Activated CD4-positive, alpha-beta T cell treated with anti-CD3 and anti-CD28 coated beads, Interleukin-2, amount 10 ng/mL, durations not matched to agents 24 days and 14 days (primary cell): ENCODE data around the gene KCNIP1. TPM values are rescaled to one million over a fixed set of nuclear protein-coding genes. Genes with fewer than 3 reads are reported as not detected.

Experiments used
- DNase-seq: peaks from one replicate; pipeline ENCODE4 v3.0.0; 2022
- H3K27ac Mint-ChIP-seq: one replicate; pipeline ENCODE4 v1.8.0; 2022; ENCODE audit warnings: mild to moderate bottlenecking, mixed read lengths
- H3K27me3 Mint-ChIP-seq: one replicate; pipeline ENCODE4 v1.8.0; 2022; ENCODE audit warnings: mixed read lengths
- H3K36me3 Mint-ChIP-seq: one replicate; pipeline ENCODE4 v1.8.0; 2022; ENCODE audit warnings: low read depth, mild to moderate bottlenecking, mixed read lengths
- H3K4me1 Mint-ChIP-seq: one replicate; pipeline ENCODE4 v1.8.0; 2021; ENCODE audit warnings: mixed read lengths
- H3K4me3 Mint-ChIP-seq: one replicate; pipeline ENCODE4 v1.8.0; 2022; ENCODE audit warnings: mild to moderate bottlenecking, moderate library complexity, mixed read lengths
- H3K9me3 Mint-ChIP-seq: one replicate; pipeline ENCODE4 v1.8.0; 2021; ENCODE audit warnings: mixed read lengths
- intact Hi-C: fragments of 100-400 bp; cut with micrococcal nuclease; formaldehyde crosslinking; loops from one replicate; pipeline ENCODE4 v1.15.1; 2023
- total RNA-seq: library from RNA; stranded (reverse); gene quantifications from 2 replicates; pipeline ENCODE4 v1.2.3, GENCODE V29; 2022

The KCNIP1 gene
- total RNA-seq, 1 donor from 2014 or later = not detected

- H3K9me3 Mint-ChIP-seq = no peaks in the 10 kb centered on the region
- H3K4me3 Mint-ChIP-seq = no peak overlapping the region
- no peaks in the 10 kb centered on the region for H3K4me1 Mint-ChIP-seq
- DNase-seq = no peak
- no peak overlapping the region for H3K27ac Mint-ChIP-seq
- H3K27me3 Mint-ChIP-seq = peaks cover 19% of the 10 kb centered on the region
- no peaks in the 10 kb centered on the region for H3K36me3 Mint-ChIP-seq
- intact Hi-C loops = no loop called here
These were observed 147.0 kb downstream of the KCNIP1 start for GRCh38 chr5:170650850-170651249.

- Mint-ChIP-seq H3K27me3 (peaks cover 12% of the 10 kb centered on the region), H3K9me3 (no peaks in the 10 kb centered on the region), H3K27ac (no peak overlapping the region), H3K4me3 (no peak overlapping the region), H3K36me3 (no peaks in the 10 kb centered on the region), H3K4me1 (no peaks in the 10 kb centered on the region)
- intact Hi-C loops = no loop called here
- no peak for DNase-seq
These were observed 147.9 kb downstream of the KCNIP1 start for GRCh38 chr5:170651604-170652277.

- intact Hi-C loops = no loop called here
- Mint-ChIP-seq H3K4me1 (no peaks in the 10 kb centered on the region), H3K27me3 (peaks cover 5% of the 10 kb centered on the region), H3K9me3 (no peaks in the 10 kb centered on the region), H3K36me3 (no peaks in the 10 kb centered on the region), H3K4me3 (no peak overlapping the region), H3K27ac (no peak overlapping the region)
- no peak for DNase-seq
These were observed 151.7 kb downstream of the KCNIP1 start for GRCh38 chr5:170655476-170655875.

GRCh38 chr5:170655920-170656319, 152.1 kb downstream of the KCNIP1 start:
- Mint-ChIP-seq H3K9me3 (no peaks in the 10 kb centered on the region), H3K4me3 (no peak overlapping the region), H3K4me1 (no peaks in the 10 kb centered on the region), H3K27ac (no peak overlapping the region), H3K36me3 (no peaks in the 10 kb centered on the region), H3K27me3 (peaks cover 5% of the 10 kb centered on the region)
- no peak for DNase-seq
- intact Hi-C loops = no loop called here

GRCh38 chr5:170656346-170656745, 152.5 kb downstream of the KCNIP1 start:
- Mint-ChIP-seq H3K4me1 (no peaks in the 10 kb centered on the region), H3K36me3 (no peaks in the 10 kb centered on the region), H3K27ac (no peak overlapping the region), H3K4me3 (no peak overlapping the region), H3K9me3 (no peaks in the 10 kb centered on the region), H3K27me3 (peaks cover 5% of the 10 kb centered on the region)
- no peak for DNase-seq
- intact Hi-C loops = no loop called here

- no peak for DNase-seq
- intact Hi-C loops = no loop called here
These were observed 156.7 kb downstream of the KCNIP1 start for GRCh38 chr5:170660531-170660930.

GRCh38 chr5:170662966-170663365, 159.1 kb downstream of the KCNIP1 start:
- H3K4me3 Mint-ChIP-seq = no peak overlapping the region
- H3K36me3 Mint-ChIP-seq = no peaks in the 10 kb centered on the region
- H3K27me3 Mint-ChIP-seq = peaks cover 14% of the 10 kb centered on the region
- H3K4me1 Mint-ChIP-seq = no peaks in the 10 kb centered on the region
- DNase-seq = no peak
- H3K27ac Mint-ChIP-seq = no peak overlapping the region
- intact Hi-C loops = no loop called here
- H3K9me3 Mint-ChIP-seq = no peaks in the 10 kb centered on the region

More at GRCh38 chr5:170660531-170660930, 156.7 kb downstream of the KCNIP1 start:
- no peak overlapping the region for H3K4me3 Mint-ChIP-seq
- no peaks in the 10 kb centered on the region for H3K9me3 Mint-ChIP-seq
- no peaks in the 10 kb centered on the region for H3K36me3 Mint-ChIP-seq
- H3K27ac Mint-ChIP-seq = no peak overlapping the region
- peaks cover 13% of the 10 kb centered on the region for H3K27me3 Mint-ChIP-seq
- no peaks in the 10 kb centered on the region for H3K4me1 Mint-ChIP-seq

- H3K9me3 Mint-ChIP-seq = no peaks in the 10 kb centered on the region
- H3K4me1 Mint-ChIP-seq = peaks cover 10% of the 10 kb centered on the region
- no peak overlapping the region for H3K4me3 Mint-ChIP-seq
These were observed 175.0 kb downstream of the KCNIP1 start for GRCh38 chr5:170678811-170679210.

GRCh38 chr5:170681013-170681433, 177.2 kb downstream of the KCNIP1 start:
- intact Hi-C loops = no loop called here
- Mint-ChIP-seq H3K4me3 (peak overlapping the region; percentile 68), H3K9me3 (no peaks in the 10 kb centered on the region), H3K27me3 (peaks cover 41% of the 10 kb centered on the region), H3K36me3 (no peaks in the 10 kb centered on the region), H3K27ac (no peak overlapping the region), H3K4me1 (peaks cover 10% of the 10 kb centered on the region)
- DNase-seq = peak; percentile 92

More at GRCh38 chr5:170678811-170679210, 175.0 kb downstream of the KCNIP1 start:
- Mint-ChIP-seq H3K36me3 (no peaks in the 10 kb centered on the region), H3K27me3 (peaks cover 42% of the 10 kb centered on the region), H3K27ac (no peak overlapping the region)
- intact Hi-C loops = no loop called here
- no peak for DNase-seq

- Mint-ChIP-seq H3K27ac (no peak overlapping the region), H3K4me3 (no peak overlapping the region), H3K9me3 (no peaks in the 10 kb centered on the region), H3K4me1 (no peaks in the 10 kb centered on the region), H3K27me3 (peaks cover 17% of the 10 kb centered on the region), H3K36me3 (no peaks in the 10 kb centered on the region)
- intact Hi-C loops = no loop called here
- DNase-seq = no peak
These were observed 187.8 kb downstream of the KCNIP1 start for GRCh38 chr5:170691657-170692056.

- DNase-seq = no peak
- intact Hi-C loops = no loop called here
- Mint-ChIP-seq H3K9me3 (no peaks in the 10 kb centered on the region), H3K4me3 (no peak overlapping the region), H3K27ac (no peak overlapping the region), H3K4me1 (no peaks in the 10 kb centered on the region), H3K36me3 (no peaks in the 10 kb centered on the region), H3K27me3 (peaks cover 19% of the 10 kb centered on the region)
These were observed 189.9 kb downstream of the KCNIP1 start for GRCh38 chr5:170693701-170694100.

GRCh38 chr5:170694911-170695310, 191.1 kb downstream of the KCNIP1 start:
- no peaks in the 10 kb centered on the region for H3K4me1 Mint-ChIP-seq
- H3K9me3 Mint-ChIP-seq = no peaks in the 10 kb centered on the region
- H3K27me3 Mint-ChIP-seq = peaks cover 19% of the 10 kb centered on the region
- intact Hi-C loops = no loop called here
- H3K36me3 Mint-ChIP-seq = no peaks in the 10 kb centered on the region
- DNase-seq = no peak
- H3K4me3 Mint-ChIP-seq = no peak overlapping the region
- H3K27ac Mint-ChIP-seq = no peak overlapping the region

GRCh38 chr5:170697031-170697430, 193.2 kb downstream of the KCNIP1 start:
- Mint-ChIP-seq H3K27me3 (peaks cover 18% of the 10 kb centered on the region), H3K9me3 (no peaks in the 10 kb centered on the region), H3K4me3 (no peak overlapping the region), H3K4me1 (no peaks in the 10 kb centered on the region), H3K36me3 (no peaks in the 10 kb centered on the region), H3K27ac (no peak overlapping the region)
- intact Hi-C loops = no loop called here
- DNase-seq = no peak

- H3K4me1 Mint-ChIP-seq = no peaks in the 10 kb centered on the region
- no peak for DNase-seq
- no peak overlapping the region for H3K4me3 Mint-ChIP-seq
- no peaks in the 10 kb centered on the region for H3K36me3 Mint-ChIP-seq
- peaks cover 11% of the 10 kb centered on the region for H3K27me3 Mint-ChIP-seq
- intact Hi-C loops = no loop called here
- no peak overlapping the region for H3K27ac Mint-ChIP-seq
- no peaks in the 10 kb centered on the region for H3K9me3 Mint-ChIP-seq
These were observed 196.7 kb downstream of the KCNIP1 start for GRCh38 chr5:170700503-170700902.

GRCh38 chr5:170701334-170701733, 197.5 kb downstream of the KCNIP1 start:
- H3K4me3 Mint-ChIP-seq = no peak overlapping the region

More at GRCh38 chr5:170701334-170701733, 197.5 kb downstream of the KCNIP1 start:
- H3K27me3 Mint-ChIP-seq = peaks cover 8% of the 10 kb centered on the region
- H3K36me3 Mint-ChIP-seq = no peaks in the 10 kb centered on the region
- H3K27ac Mint-ChIP-seq = no peak overlapping the region
- no peaks in the 10 kb centered on the region for H3K4me1 Mint-ChIP-seq
- intact Hi-C loops = no loop called here
- DNase-seq = no peak
- H3K9me3 Mint-ChIP-seq = no peaks in the 10 kb centered on the region
